ENCODE results near the gene XG.
"Not testable (repeated sequence)": the region's sequence is repeated elsewhere in the genome, so short reads cannot be mapped to it uniquely, and the experiment has no call there.

XG gene

GRCh38 chrX:2780472-2781225 lies 28.8 kb downstream of the XG start:
- not testable (repeated sequence) for FAIRE-seq; DNase-seq (ENCODE audit: low spot score)

DNA sequence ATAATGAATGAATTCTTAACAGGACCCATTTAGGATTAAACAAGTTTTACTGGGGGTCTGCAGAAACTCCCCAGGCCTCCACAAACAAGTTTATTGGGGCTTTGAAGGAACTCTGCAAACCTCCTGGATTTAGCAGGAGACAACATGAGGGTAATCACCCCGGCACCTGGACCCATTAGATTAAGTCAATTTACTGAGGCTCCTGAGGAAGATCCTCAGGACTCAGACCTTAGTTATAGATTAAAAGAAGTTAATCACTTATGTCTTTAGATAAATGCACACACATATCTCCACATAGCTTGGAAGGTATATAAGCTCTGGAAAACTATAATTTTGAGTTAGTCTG lies 29.4 kb downstream of the XG start:
- FAIRE-seq (no peak), DNase-seq (ENCODE audit: low spot score) (no peak)

DNA sequence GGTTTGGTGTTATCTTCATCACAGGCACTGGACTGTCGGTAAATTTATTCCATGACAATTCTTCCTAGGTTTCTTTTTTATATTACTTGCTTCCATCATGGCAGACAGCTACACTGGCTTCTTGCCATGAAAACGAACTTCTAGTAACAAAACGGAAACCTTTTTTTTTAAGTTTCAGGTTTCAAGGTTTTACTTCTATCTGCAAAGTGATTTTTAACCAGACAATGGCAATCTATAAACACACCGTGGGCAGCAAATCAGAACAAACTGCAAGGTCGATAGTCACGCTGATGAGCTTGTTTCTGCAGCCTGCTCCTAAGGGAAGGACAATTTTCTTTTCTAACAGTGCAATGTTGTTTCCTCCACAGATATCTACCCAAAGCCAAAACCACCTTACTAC lies 29.9 kb downstream of the XG start:
- no peak for FAIRE-seq

DNA sequence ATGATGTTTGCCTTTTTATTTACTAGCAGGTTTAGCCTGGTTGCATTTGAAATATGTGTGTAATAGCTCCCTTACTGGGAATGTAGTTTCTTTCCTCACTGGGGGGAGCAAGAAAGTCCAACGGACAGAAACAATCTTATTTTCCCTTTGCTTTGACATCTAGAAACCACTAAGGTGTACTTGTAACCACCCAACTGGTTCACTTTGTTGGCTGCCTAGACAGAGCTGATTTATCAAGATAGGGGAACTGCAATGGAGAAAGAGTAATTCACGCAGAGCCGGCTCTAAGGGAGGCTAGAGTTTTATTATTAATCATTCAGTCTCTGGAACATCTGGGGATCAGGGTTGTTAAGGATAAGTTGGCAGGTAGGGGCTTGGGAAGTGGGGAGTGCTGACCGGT lies 30.3 kb downstream of the XG start:
- FAIRE-seq: no peak
- no peak for DNase-seq (ENCODE audit: low spot score)

More for the DNA sequence above, 29.9 kb downstream of the XG start:
- no peak for DNase-seq (ENCODE audit: low spot score)

- no peak for FAIRE-seq
- no peak for DNase-seq (ENCODE audit: low spot score)
Measured at GRCh38 chrX:2782778-2783177, 30.9 kb downstream of the XG start.

DNA sequence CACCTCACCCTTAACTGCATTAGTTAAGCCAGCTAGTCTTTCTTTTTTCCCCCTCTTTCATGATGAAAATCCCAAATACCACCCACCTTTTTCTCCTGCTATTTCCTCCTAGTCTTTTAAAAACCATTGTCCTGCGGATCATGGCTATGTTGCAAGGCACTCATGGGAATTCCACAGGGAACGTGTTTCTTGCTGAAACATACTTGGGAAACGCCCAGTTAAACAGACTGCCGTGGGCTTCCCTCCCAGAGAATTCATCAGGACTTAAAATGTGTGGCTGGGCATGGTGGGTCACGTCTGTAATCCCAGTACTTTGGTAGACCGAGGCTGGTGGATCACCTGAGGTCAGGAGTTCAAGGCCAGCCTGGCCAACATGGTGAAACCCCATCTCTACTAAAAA lies 32.2 kb downstream of the XG start:
- DNase-seq (ENCODE audit: low spot score) (no peak), FAIRE-seq (no peak)

DNA sequence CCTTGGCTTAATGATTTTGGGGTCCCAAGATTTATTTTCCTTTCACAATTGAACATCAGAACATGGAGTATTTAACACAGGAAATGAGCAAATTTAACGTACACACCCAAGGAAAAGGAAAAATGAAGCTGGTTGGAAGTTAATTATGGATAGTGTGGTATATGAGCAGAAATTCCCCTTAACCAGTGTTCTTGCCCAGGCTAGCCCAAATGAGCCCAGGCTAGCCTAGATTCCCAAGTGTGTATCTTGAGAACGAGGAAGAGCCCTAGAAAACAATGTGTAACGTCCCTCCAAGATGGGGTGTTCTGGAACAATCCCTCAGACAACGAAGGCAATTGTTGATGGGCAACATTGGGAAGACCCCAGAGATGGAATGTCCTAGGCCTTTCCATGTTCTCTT lies 33.7 kb downstream of the XG start:
- FAIRE-seq: no peak
- no peak for DNase-seq (ENCODE audit: low spot score)

DNA sequence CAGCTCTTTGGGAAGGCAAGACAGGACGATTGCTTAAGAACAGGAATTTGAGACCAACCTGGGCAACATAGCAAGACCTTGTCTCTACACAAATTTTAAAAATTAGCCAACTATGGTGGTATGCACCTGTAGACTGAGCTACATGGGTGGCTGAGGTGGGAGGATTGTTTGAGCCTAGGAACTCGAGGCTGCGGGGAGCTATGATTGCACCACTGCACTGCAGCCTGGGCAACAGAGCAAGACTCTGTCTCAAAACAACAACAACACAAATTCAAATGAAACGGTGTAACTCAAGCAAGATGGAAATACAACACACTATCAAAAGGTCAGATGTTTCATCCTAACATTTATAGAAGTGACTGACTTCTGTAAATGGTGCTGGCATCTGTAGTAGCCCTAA lies 37.1 kb downstream of the XG start:
- DNase-seq (ENCODE audit: low spot score) (no peak), FAIRE-seq (no peak)

DNA sequence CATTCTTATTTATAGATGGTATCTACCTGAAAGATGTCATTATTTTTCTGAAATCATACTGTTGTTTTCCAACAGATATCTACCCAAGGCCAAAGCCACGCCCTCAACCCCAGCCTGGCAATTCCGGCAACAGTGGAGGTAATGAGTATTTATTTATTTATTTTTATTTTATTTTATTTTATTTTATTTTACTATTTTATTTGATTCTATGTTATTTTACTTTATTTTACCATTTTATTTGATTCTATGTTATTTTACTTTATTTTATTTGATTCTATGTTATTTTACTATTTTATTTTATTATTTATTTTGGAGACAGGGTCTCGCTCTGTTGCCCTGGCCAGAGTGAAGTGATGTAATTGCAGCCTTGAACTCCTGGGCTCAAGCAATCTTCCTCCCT lies 37.7 kb downstream of the XG start:
- FAIRE-seq: no peak
- DNase-seq (ENCODE audit: low spot score): no peak

DNA sequence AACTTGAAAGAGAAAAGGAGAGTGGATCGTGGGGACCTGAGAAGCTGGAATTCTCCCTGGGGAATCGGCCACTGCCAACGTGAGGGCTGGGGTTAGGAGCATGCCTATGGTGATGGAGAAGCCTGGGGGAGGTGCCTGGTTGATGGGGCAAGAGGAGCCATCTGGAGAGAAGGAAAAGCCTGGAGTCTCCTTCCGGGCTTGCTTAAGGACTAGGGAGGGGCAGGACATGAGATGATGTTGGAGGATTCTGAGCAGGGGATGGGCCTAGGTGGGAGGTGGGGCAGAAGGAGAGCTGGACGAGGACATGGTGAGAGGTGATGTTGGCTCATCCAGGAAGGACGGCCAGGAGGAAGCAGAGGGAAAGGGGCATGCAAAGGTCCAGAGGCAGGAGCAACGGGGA lies 41.9 kb downstream of the XG start:
- FAIRE-seq: no peak
- DNase-seq (ENCODE audit: low spot score): no peak

GRCh38 chrX:2794336-2794735 lies 42.5 kb downstream of the XG start:
- no peak for DNase-seq (ENCODE audit: low spot score)
- FAIRE-seq: no peak

DNA sequence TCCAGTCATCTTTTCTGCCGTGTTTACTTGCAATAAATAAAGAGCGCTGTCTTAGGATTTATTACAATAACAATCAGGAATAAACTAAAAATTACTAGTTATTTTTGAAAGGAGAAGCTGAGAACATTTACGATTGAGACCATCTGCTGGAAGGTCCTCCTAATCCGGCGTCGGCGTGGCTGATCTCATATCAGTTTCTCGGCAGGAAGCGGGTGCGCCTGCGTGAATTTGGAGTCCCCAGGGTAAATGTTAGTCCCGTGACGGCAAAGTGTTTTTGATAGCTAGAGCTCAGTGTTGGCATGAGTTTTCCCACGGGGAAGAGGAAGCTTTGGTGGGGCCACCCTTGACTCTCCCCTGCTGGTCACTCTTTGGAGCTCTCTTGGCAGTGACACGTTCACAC lies 45.0 kb downstream of the XG start:
- FAIRE-seq; DNase-seq (ENCODE audit: low spot score): not testable (repeated sequence)

DNA sequence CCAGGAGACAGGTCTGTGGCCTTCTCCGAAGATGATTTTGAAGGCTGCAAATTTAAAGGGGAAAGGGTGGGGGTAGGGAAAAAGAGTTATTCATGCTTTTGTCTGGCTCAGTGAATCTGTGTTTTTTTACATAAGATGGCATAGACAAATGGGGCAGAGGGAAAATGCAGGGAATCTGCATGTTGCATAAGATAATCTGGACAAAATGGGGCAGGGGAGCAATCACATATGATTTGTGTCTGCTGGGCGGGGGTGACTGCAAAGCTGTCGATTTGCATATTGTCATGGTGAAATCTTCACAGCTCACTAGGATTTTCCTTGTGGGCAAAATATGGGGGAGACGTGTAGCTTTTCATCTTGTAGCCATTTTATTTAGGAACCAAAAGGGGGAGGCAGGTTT lies 47.5 kb downstream of the XG start:
- no peak for FAIRE-seq
- DNase-seq (ENCODE audit: low spot score): no peak

GRCh38 chrX:2799980-2800379 lies 48.1 kb downstream of the XG start:
- not testable (repeated sequence) for FAIRE-seq; DNase-seq (ENCODE audit: low spot score)

- DNase-seq (ENCODE audit: low spot score): no peak
- FAIRE-seq: no peak
Measured at GRCh38 chrX:2801223-2801622, 49.4 kb downstream of the XG start.

- not testable (repeated sequence) for DNase-seq (ENCODE audit: low spot score); FAIRE-seq
Measured at GRCh38 chrX:2802376-2803090, 50.7 kb downstream of the XG start.

DNA sequence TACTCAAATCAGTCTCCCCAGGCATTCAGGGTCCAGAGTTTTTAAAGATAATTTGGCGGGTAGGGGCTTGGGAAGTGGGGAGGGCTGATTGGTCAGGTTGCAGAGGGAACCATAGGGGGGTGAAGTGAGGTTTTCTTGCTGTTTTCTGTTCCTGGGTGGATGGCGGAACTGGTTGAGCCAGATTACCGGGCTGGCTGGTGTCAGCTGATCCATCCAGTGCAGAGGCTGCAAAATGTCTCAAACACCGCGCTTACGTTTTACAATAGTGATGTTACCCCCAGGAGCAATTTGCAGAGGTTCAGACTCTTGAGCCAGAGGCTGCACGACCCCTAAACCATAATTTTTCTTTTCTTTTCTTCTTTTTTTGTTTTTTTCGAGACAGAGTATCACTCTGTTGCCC lies 51.6 kb downstream of the XG start:
- FAIRE-seq; DNase-seq (ENCODE audit: low spot score): not testable (repeated sequence)

GRCh38 chrX:2804106-2804843 lies 52.4 kb downstream of the XG start:
- FAIRE-seq; DNase-seq (ENCODE audit: low spot score): not testable (repeated sequence)

GRCh38 chrX:2804858-2805257 lies 53.0 kb downstream of the XG start:
- DNase-seq (ENCODE audit: low spot score); FAIRE-seq: not testable (repeated sequence)

GRCh38 chrX:2811271-2811670 lies 59.4 kb downstream of the XG start:
- FAIRE-seq: no peak
- no peak for DNase-seq (ENCODE audit: low spot score)

DNA sequence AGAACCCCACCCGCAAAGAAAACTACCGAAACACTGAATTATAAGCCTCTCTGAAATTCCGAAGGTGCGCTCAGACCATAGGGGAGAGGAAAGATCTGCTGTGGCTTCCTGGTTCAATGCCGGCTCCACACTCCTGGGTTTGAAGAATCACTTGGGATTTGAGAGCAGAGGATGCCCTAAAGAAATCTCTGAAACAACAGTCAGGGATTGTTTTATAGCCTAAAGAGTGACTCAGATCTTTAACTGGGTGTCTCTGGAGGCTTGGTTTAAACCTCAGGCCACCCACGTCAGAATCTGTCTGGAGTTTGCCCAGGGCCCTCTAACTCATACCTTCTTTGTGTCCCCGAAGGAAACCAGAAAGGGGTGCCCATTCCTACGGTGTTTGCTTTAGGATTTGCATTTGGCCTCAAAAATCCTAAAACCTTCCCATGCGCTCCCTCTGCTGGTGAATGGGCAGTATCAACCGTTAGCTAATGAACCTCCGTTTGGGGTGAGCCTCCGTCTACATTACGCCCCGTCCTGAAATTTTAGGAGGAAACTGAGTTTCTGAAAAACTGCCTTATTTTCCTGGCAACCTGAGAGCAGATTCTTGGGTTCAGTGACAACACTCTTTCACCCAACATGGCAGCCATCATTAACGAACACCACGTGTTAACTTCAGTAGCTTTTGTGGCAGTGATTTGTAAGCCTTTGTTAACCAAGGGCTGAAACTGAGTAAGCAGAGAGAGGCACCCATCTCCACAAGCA lies 60.5 kb downstream of the XG start:
- not testable (repeated sequence) for FAIRE-seq; DNase-seq (ENCODE audit: low spot score)

- FAIRE-seq (no peak), DNase-seq (ENCODE audit: low spot score) (no peak)
Measured at GRCh38 chrX:2817036-2817435, 65.2 kb downstream of the XG start.
